Stimulated activated CD4-positive, alpha-beta T cell treated with anti-CD3 and anti-CD28 coated beads, Interleukin-2, amount 100 ng/mL, for 24 hours (primary cell): ENCODE results near the gene IFT81.
"Not testable (repeated sequence)": the region's sequence is repeated elsewhere in the genome, so short reads cannot be mapped to it uniquely, and the experiment has no call there.

Source experiments
- DNase-seq, 2 donors: peaks; one replicate each; pipeline ENCODE4 v3.0.0-alpha.2; 2020

Gene IFT81

DNA sequence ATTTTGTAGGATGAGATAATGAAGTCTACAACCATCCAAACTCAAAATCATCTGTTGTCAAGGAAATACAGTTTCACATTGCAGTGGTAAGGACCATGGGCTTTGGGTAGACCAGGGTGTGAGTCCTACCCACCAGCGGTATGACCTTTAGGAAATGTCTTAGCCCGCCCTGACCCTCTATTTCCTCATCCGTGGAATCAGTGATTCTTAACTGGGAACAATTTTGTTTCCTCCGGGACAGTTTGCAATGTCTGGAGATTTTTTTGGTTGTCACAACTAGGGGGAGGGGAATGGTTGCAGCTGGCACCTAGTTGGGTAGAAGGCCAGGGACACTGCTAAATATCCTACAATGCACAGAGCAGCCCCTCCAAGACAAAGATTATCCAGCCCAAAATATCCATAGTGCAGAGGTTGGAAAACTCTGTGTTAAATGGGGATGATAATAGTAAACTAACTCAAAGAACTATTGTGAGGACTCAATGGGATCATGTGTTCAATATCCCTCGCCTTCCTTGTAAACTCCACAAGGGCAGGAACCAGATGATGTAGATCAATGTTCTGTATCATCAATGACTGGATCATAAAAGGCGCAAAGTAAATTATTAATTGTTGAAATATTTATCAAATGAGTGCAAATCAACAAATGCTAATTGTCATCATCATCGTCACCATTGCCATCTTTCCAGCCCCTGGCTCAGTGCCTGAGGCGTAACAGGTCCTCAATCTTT is 15.7 kb upstream of the IFT81 start:
- no peak for DNase-seq

DNA sequence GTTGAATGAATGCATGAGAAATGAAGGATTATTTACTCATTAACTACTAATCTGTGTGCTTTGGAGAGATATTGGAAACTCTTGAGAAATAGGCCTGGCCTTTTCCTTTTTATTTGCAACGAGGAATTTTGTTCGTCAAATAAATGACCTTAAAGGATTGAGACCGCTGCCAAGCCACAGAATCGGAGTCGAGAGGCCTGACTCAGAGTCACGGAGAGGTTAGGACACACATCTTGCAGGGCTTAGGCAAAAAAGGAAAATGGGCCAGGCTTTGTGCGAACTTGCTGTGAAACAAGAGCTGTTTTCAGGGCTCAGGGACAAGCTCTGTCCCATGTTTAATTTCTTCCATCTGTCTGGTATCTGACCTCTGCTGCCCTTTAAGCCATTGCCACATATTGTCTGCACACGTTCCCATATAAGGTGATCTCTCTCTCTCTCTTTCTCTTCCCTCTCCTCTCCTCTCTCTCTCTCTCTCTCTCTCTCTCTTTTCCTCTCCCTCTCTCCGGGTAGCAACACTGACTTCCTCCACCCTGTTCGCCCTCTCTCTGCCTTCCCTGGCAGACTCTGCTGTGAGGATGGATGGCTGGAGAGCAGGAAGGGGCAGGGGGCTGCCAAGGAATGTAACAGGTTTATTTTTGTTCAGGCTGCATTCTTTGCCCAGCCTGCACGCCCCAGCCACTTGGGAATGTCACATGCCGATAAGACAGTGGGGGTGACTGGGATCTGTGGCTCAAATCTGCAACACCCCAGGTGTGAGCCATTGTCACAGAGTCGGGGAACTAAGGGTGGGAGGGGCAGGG is 14.9 kb upstream of the IFT81 start:
- no peak for DNase-seq

DNA sequence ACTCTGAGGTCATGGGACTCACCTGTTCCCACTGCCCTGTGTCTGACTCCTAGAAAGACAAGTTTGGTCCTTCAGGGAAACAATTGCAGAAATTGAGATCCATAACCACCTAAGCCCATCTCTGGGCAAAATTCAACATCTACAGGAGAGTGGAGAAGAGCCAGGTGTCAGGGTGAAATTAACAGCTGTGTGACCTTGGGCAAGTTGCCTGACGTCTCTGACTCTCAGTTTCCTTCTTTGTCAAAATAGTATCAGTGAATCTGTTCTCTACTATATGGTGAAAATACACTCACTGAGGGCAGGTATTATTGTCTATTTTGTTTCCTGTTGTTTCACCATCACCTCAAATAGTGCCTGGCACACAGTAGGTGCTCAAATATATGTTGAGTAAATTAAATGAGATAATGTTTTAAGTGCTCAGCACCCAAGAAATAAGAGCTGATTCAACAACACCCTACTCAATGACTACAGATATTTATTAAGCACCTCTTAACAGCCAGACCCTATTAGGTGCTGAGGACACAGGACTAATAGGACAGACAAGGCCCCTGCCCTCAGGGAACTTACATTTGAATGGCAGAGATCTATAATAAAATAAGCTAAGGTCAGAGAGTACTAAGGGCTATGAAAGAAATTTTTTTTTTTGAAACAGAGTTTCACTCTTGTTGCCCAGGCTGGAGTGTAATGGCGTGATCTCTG is 14.2 kb upstream of the IFT81 start:
- no peak for DNase-seq

DNA sequence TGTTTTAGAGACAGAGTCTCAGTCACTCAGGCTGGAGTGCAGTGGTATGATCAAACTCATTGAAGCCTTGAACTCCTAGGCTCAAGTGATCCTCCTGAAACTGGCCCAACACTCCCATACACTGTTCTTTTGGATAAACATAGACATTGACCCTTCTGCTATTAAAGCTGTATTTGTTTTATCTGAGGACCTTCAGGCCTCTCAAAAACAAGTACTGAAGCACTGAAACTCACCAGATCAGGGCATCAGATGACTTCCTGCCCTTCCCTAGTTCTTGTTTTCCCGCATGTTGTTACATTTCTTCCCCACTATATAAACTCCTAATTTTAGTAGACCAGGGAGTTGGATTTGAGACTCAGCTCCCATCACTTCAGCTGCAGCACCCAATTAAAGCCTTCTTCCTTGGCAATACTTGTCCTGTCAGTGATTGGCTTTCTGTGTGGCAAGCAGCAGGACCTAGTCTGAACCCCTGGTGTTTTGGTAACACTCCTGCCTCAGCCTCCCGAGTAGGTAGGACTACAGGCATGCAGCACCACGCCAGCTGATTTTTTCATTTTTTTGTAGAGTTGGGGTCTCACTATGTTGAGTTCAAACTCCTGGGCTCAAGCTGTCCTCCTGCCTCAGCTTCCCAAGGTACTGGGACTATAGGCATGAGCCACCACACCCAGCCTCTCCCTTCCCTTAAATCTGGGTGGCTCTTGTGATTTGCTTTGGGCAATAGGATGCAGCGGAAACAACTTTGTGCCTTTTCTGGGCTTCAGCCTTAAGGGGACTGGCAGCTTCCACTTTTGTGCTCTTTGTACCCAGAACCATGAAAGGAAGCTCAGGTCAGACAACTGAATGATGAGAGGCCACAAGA is 12.5 kb upstream of the IFT81 start:
- no peak for DNase-seq

DNA sequence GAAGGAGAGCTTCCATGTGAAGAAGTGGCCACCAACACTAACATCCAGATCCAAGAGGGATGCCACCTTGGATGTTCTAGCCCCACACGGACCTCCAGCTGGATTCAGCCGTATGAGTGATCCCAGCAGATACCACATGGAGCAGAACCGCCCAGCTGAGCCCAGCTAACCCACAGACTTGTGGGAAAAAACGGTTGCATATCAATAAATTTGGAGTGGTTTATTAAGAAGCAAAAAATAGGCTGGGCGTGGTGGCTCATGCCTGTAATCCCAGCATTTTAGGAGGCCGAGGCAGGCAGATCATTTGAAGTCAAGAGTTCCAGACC is 11.9 kb upstream of the IFT81 start:
- DNase-seq = no peak

DNA sequence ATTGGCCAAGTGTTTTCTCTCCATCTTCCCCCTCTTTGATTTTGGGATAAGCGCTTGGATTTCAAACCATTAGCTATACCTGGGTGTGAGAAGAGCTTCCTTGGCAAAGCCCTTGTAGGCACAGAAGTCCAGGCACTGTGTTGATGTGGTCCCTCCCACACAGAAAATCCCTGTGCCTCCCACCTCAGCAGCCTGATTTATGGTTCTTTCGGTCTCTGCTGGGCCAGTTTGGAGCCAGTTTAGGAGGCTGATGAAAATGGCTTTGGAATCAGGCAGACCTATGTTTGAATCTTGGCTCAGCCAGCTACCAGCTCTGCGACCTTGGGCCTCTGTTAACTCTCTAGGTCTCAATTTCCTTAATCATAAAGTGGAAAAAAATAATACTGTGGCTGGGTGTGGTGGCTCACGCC is 9.6 kb upstream of the IFT81 start:
- DNase-seq = no peak

DNA sequence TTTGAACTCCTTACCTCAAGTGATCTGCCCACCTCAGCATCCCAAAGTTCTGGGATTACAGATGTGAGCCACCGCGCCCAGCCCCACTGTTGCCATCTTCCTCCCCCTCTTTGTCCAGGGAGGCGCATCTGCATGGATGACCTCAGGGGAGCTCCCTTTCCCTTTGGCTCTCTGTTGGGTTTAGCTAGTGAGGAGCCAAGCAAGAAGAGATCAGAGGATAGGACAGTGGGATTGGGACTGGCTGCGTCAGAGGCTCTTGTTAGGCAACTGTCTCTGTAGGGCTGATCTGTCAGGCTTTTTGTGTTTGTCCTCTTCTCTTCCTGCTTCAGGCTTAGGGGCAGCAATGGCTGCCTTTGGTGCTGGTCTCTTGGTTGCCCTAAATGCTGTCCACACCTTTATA is 8.5 kb upstream of the IFT81 start:
- DNase-seq = no peak

DNA sequence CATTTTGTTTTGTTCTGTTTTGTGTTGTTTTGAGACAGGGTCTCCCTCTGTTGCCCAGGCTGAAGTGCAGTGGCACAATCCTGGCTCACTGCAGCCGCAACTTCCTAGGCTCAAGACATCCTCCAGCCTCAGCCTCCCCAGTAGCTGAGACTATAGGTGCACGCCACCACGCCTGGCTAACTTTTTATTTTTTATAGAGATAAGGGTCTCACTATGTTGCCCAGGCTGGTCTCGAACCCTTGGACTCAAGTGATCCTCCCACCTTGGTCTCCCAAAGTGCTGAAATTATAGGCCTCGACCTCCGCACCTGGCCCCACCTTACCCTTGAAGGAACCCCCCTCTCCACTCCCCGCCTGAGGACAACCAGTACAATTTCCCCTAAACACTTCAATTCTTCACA is 7.5 kb upstream of the IFT81 start:
- DNase-seq = no peak

DNA sequence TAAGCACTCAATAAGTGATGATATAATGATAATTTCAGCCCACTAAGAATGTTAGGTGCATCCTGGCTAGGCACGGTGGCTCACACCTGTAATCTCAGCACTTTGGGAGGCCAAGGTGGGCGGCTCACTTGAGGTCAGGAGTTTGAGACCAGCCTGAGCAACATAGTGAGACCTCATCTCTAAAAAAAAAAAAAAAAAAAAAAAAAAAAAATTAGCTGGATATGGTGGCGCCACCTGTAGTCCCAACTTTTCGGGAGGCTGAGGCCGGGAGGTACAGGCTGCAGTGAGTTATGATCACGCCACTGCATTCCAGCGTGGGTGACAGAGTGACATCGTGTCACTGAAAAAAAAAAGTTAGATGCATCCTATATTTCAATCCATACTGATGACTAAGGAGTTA is 6.9 kb upstream of the IFT81 start:
- not testable (repeated sequence) for DNase-seq

DNA sequence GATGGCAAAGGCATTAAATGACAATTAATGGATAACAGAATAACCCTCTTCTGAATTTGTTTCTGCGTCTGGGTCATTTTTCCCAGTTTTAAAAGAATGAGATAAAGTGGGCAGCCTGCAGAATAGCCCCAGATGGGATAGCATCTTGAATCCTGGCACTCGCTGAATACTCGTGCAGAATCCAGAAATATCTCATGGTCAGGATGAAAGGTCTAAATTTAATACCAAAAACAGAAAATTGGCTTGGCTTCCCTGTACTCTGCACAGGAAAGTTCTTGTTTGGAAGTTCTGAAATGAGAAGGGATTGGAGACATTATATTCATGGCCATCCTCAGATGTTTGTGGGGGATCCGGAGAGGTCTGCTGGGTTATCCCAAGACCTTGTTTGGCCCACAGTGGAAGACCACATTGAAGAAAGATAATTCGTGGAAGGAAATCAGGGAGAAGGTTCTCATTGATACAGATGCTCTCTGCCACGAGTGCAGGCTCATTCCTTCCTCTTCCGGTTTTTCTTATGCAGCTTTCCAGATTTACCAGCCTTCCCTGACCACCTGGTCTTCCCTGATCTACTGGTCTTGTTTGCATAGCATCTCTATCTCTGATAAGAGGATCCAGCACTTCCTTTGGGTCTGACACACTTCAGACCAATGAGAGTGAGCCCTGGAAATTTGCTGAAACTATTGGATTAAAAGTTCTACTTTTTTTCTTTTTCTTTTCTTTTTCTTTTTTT is 6.0 kb upstream of the IFT81 start:
- DNase-seq = no peak

DNA sequence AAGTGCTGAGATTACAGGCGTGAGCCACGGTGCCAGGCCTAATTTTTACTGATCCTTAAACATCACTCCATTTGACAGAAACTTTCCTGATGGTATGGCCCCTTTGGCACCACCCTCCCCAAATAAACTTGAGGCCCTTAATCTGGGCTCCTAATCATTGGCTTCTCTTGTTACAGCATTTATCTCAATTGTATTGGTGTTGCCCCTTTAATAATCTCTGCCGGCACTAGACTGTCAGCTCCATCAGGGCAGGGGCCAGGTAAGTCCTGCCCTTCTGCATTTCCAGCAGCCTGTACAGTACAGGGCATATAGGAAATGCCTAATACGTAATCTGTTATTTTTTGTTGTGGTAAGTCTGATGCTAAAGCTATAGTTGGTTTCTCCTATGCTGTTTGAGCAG is 1.2 kb upstream of the IFT81 start:
- no peak for DNase-seq

DNA sequence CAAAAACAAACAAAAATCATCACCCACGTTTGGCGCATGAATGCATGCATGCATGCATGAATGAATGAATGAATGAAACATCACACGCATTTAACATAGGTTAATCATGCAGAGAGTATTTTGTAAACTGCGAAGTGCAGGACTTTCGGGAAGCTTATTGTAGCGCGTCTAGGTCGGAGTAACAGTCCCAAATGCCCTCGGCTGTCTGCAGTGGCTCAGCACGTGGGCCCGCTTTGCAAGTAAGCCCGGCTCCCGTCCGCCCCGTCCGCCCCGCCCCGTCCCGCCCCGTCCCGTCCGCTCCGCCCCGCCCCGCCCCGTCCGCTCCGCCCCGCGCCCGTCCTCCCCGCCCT is 263 bp upstream of the IFT81 start:
- DNase-seq = no peak

DNA sequence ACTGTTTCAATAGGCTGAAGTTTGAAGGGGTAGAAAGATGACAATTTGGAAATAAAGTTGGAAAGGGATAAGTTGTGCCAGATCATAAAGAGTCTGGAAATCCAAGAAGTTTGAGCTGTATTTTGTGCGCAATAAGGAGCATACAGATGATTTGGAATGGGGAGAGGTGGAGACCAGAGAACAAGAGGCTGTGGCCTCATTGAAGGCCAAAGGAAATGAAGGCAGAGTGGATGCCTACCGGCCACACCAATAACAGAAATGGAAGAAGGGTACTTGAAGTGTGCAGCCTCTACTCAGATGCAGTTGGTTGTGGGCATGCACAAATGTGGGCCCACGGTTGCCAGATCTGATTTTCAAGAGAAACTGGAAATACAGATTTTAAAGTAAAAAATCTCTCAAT is 2.4 kb downstream of the IFT81 start:
- DNase-seq = no peak

DNA sequence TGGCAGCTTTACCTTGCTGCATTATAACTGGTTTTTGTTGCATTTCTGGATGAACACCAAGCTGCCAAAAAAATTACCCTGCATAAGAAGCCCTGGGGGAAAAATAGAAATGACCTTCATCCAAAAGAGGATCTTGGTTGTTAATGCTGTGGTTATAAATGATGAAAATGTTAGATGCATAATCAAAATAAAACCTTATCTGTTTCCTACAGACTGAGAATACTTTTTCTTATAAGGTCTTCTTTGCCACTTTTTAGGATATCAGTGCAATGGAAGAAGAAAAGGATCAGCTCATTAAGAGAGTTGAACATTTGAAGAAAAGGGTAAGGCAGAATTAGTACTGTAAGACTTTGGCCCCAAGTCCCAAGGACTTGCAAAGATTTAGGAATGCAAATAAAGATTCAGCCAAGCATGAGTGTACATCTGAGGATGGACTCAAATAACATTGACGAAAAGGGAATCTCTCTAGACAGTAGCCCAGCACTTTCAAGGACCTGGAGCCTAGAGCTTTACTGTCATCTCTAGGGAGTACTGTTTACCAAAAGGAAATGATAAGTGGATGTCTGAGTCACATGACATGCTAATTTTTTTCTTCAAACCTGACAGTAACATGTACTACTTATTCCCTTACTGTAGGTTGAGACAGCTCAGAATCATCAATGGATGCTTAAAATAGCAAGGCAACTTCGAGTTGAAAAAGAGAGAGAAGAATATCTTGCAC is 10.7 kb downstream of the IFT81 start:
- DNase-seq = no peak

DNA sequence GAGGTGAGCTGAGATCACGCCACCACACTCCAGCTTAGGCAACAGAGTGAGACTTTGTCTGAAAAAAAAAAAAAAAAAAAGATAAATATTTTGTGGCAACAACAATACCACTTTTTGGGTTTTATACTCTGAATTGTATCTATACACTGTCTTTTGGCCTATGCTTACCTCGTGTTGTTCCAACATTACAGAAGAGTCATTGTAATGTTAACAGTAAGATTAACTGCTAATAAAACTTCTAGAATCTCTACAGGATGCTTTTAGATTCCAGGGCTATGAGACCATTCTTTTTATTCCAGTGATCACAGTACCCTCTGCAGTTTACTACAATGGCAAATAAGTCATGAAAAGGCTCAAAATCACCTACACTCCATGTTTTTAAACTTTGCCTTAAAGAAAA is 11.6 kb downstream of the IFT81 start:
- DNase-seq = no peak

DNA sequence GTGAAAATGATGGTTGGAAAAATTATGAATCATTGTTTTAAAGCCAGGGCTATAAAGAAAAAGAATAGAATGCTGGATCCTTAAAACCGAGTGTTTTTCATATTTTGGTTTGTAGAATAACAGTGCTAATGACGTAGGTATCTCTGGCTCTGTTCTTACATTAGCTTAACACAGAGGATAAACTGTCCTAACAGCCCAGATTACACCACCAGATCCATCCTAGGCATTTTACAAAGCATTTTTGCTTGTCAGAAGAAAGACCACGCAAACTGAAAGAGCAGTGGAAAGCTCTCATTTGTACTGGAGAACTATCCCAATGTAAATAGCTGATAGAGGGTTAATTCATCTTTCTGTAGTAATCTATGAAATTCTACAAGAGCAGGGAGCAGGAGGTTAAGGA is 13.6 kb downstream of the IFT81 start:
- DNase-seq = no peak

DNA sequence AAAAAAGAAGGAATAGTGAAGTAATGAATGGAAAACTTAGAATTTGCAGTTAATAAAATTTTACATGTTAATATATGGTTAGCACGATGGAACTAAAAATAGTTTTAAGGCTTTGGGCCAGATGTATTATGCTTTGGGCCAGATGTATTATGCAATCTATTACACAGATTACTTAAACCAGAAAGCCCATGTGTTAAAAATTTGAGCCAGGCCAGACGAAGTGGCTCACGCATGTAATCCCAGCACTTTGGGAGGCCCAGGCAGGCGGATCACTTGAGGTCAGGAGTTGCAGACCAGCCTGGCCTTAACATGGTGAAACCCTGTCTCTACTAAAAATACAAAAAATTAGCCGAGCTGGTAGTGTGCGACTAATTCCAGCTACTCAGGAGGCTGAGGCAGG is 17.2 kb downstream of the IFT81 start:
- no peak for DNase-seq

DNA sequence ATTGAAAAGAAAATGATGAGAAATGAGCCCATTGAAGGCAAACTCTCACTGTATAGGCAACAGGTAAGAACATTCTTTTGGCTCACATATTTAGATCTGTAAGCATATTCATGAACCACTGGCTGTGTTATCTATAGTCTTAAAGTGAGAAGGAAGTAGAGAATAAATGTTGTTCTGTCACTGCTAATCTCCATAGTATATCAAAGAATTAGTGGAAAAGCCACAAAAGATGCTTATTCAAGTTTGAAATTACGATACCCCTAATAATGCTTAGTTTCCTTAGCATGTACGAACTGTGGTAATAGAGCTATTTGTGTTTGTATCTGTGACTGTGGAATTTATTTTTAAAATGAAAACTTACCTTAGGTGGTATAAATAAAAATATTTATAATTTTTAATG is 22.8 kb downstream of the IFT81 start:
- no peak for DNase-seq

DNA sequence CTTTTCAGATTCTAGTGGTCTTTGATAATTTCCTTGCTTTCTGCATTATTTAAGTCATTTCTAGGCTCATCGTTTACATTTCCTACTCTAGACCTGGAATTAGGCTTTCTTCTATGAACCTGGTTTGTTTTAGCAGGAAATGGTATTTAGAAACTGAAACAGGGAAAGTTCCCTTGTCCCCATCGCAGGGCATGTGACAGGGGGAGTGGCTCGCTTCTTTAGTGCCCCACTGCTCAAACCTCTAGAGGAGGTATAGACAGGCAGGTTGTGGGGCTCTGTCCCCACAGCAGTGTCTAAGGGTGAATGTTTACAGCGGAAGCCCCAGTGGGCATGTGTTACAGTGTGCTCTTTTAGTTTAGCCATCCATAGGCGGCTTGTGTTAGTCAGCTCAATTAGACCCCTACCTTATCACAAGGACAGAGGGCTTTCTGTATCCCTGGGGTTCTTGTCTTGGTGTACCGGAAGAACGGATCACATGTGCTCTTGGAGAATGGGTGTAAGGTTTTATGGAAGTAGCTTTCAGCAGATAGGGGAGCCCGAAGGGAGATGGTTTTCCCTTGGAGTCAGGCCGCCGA is 25.0 kb downstream of the IFT81 start:
- no peak for DNase-seq

DNA sequence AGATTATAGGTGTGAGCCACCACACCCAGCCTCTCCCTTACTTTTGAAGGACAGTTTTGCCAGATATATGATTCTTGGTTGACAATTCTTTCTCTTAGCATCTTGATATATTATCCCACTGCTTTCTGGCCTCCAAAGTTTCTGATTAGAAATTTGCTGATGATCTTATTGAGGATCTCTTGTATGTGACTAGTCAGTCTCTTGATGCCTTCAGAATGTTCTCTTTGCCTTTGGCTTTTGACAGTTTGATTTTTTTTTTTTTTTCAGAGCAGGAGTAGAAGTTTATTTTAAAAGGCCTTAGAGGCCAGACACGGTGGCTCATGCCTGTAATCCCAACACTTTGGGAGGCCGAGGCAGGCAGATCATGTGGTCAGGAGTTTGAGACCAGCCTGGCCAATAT is 32.6 kb downstream of the IFT81 start:
- no peak for DNase-seq

DNA sequence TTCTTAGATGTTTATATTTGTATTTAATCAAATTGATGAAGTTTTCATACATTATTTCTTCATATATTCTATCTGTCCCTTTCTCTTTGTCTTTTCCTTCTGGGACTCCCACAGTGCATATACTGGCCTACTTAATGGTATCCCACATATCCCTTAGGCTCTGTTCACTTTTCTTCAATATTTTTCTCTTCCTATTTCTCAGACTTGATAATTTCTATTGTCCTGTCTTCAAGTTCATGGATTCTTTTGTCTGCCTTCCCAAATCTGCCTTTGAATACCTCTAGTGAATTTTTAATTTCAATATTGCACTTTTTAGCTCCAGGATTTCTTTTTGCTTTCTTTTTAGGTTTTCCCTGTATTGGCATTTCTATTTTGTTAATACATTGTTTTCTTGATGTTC is 33.4 kb downstream of the IFT81 start:
- DNase-seq = no peak
